ENCODE results near the gene ZNF865.

The ZNF865 gene

GRCh38 chr19:55663846-55664536 is 58.5 kb downstream of the ZNF865 start:
- TF ChIP-seq CTCF (IDR thresholded peaks at IDR 0.05; ENCODE audit: unreplicated experiment in 3 of 3): no peak
- Mint-ChIP-seq H3K36me3 (ENCODE audit: low read depth) (peaks cover 65% of the 10 kb centered on the region), H3K4me3 (no peak overlapping the region), H3K27ac (no peak overlapping the region), H3K4me1 (peaks cover 7% of the 10 kb centered on the region), H3K27me3 (ENCODE audit: low read depth) (peaks cover 5% of the 10 kb centered on the region), H3K9me3 (no peaks in the 10 kb centered on the region)

- no peak overlapping the region for H3K27ac Mint-ChIP-seq
- H3K9me3 Mint-ChIP-seq: no peaks in the 10 kb centered on the region
- no peaks in the 10 kb centered on the region for H3K27me3 Mint-ChIP-seq (ENCODE audit: low read depth)
- H3K36me3 Mint-ChIP-seq (ENCODE audit: low read depth): peaks cover 76% of the 10 kb centered on the region
- H3K4me3 Mint-ChIP-seq: no peak overlapping the region
- peaks cover 2% of the 10 kb centered on the region for H3K4me1 Mint-ChIP-seq
- TF ChIP-seq CTCF (IDR thresholded peaks at IDR 0.05; ENCODE audit: unreplicated experiment in 3 of 3): no peak
These were observed 61.0 kb downstream of the ZNF865 start for GRCh38 chr19:55666343-55667005.

All from nephron (organoid).